HG03066 (cell line): ENCODE measurements around the gene GPR62.
A peak's percentile ranks its signal among the peaks of the same experiment; 100 is the strongest.

Source experiments
- ATAC-seq: cut with Tn5 transposase; IDR thresholded peaks from one replicate; pipeline ENCODE4 v1.9.1; 2021; ENCODE audit warnings: low read depth; ENCODE audit not compliant: unreplicated experiment

GPR62 gene

GRCh38 chr3:51937611-51938450 is 17.4 kb upstream of the GPR62 start:
- no peak for ATAC-seq

- no peak for ATAC-seq
These were observed 16.3 kb upstream of the GPR62 start for GRCh38 chr3:51938780-51939425.

GRCh38 chr3:51940648-51941462 is 14.3 kb upstream of the GPR62 start:
- ATAC-seq = no peak

- no peak for ATAC-seq
These were observed 13.8 kb upstream of the GPR62 start for GRCh38 chr3:51941463-51941797.

- peak; percentile 88 for ATAC-seq
These were observed 13.2 kb upstream of the GPR62 start, which contains the start of the genes PARP3 and RRP9 for GRCh38 chr3:51941798-51942602. Gene PARP3, plus strand, starts transcription at chr3:51942363. Its CDS starts 993 bp downstream, at chr3:51943356. Gene RRP9, minus strand, starts transcription at chr3:51941904. Its CDS starts 37 bp downstream, at chr3:51941867.

- peak; percentile 40 for ATAC-seq
These were observed 12.4 kb upstream of the GPR62 start for GRCh38 chr3:51942603-51943450.

- no peak for ATAC-seq
These were observed 11.5 kb upstream of the GPR62 start for GRCh38 chr3:51943451-51944391.

GRCh38 chr3:51944451-51945021 is 10.6 kb upstream of the GPR62 start:
- no peak for ATAC-seq

GRCh38 chr3:51945031-51945840 is 9.9 kb upstream of the GPR62 start:
- ATAC-seq = no peak

GRCh38 chr3:51945926-51946705 is 9.1 kb upstream of the GPR62 start:
- ATAC-seq = no peak

- ATAC-seq = no peak
These were observed 8.4 kb upstream of the GPR62 start for GRCh38 chr3:51946796-51947195.

GRCh38 chr3:51947215-51947900 is 7.8 kb upstream of the GPR62 start:
- ATAC-seq = no peak

GRCh38 chr3:51948016-51948580 is 7.1 kb upstream of the GPR62 start:
- ATAC-seq = no peak

- no peak for ATAC-seq
These were observed 6.1 kb upstream of the GPR62 start for GRCh38 chr3:51949121-51949520.

GRCh38 chr3:51950899-51951298 is 4.3 kb upstream of the GPR62 start:
- no peak for ATAC-seq

- ATAC-seq = no peak
These were observed 1.7 kb upstream of the GPR62 start for GRCh38 chr3:51953445-51953844.
